Transverse colon (tissue), 4 donors: ENCODE measurements around the gene KRT71. TPM values are rescaled to one million over a fixed set of nuclear protein-coding genes. Genes with fewer than 3 reads are reported as not detected.

Source experiments
- DNase-seq: peaks from one replicate; pipeline ENCODE4 v3.0.0-alpha.2; 2019
- H3K27ac ChIP-seq, 4 donors: fragments of 200-600 bp; sonication (generic); 2 replicates each; pipeline ENCODE4 v1.5.1; 2016 to 2018; ENCODE audit warnings: inconsistent platforms in 4 of 4
- H3K27me3 ChIP-seq: fragments of 200-600 bp; sonication (generic); 2 replicates; pipeline ENCODE4 v1.5.1; 2017; ENCODE audit warnings: inconsistent platforms
- H3K36me3 ChIP-seq, 4 donors: fragments of 200-600 bp; sonication (generic); 2 replicates each; pipeline ENCODE4 v1.5.1; 2017 to 2019; ENCODE audit warnings: inconsistent platforms in 4 of 4
- H3K4me1 ChIP-seq, 4 donors: fragments of 200-600 bp; sonication (generic); 2 replicates each; pipeline ENCODE4 v1.5.1; 2017 to 2020; ENCODE audit warnings: inconsistent platforms in 4 of 4
- H3K4me3 ChIP-seq, 4 donors: fragments of 200-600 bp; sonication (generic); 1 replicate in 1 of 4; 2 replicates in 3 of 4; pipeline versions ENCODE4 v1.5.1 to v1.6.1; 2017 to 2019; ENCODE audit warnings: inconsistent platforms in 4 of 4
- H3K9me3 ChIP-seq, 2 donors: fragments of 200-600 bp; sonication (generic); 2 replicates each; pipeline ENCODE4 v1.5.1; 2017 to 2019; ENCODE audit warnings: inconsistent platforms in 2 of 2
- CTCF ChIP-seq, 5 experiments: fragments of 200-600 bp in 3 of 5; fragments of 450-650 bp in 2 of 5; sonication (generic) in 3 of 5; IDR thresholded peaks; 1 replicate in 2 of 5; 2 replicates in 3 of 5; pipeline ENCODE4 v1.5.1; 2016 to 2017; ENCODE audit warnings: antibody characterized with exemption in 5 of 5, inconsistent platforms in 3 of 5, mild to moderate bottlenecking in 2 of 5, moderate library complexity in 1 of 5
- EP300 ChIP-seq: sonication (generic); formaldehyde crosslinking; IDR thresholded peaks from one replicate; pipeline ENCODE4 v1.6.1; 2017; ENCODE audit warnings: antibody characterized with exemption, low read depth
- POLR2A ChIP-seq: fragments of 450-650 bp; IDR thresholded peaks from one replicate; pipeline ENCODE4 v1.6.1; 2016; ENCODE audit warnings: antibody characterized with exemption, mild to moderate bottlenecking, moderate library complexity
- POLR2AphosphoS5 ChIP-seq, 3 donors: sonication (generic); formaldehyde crosslinking; IDR thresholded peaks; one replicate each; pipeline ENCODE4 v1.6.1; 2016; ENCODE audit warnings: antibody characterized with exemption in 3 of 3
- WGBS, 2 donors: methylation state at CpG; one replicate each; pipeline ENCODE4 v1.1.5; 2018; ENCODE audit warnings: low coverage in 1 of 2; 5-methylcytosine and 5-hydroxymethylcytosine counted together
- in situ Hi-C, 4 donors: fragments of 200-750 bp; cut with MboI; loops; one replicate each; pipeline versions ENCODE4 v1.15.0 to v1.15.1; 2017; ENCODE audit warnings: low sequenced_read_pairs in 3 of 4, low pct_ligation_motif_present in 1 of 4, low pct_unique_long_range_greater_than_20kb in 1 of 4
- intact Hi-C: fragments of 100-400 bp; cut with DNase I; formaldehyde crosslinking; loops from one replicate; pipeline ENCODE4 v1.15.1; 2023; ENCODE audit warnings: low total_unique reads
- total RNA-seq, 4 donors: library from RNA; depleted of rRNA; stranded (reverse); fragments of >200 nt; gene quantifications; one replicate each; pipeline ENCODE4 v1.1.0, GENCODE V29; 2016

Gene KRT71
- total RNA-seq, 4 donors from 2014 or later = not detected

GRCh38 chr12:52552055-52552454 lies 890 bp downstream of the KRT71 start:
- WGBS, 2 donors = 47 to 70% methylated on average over 2 to 5 of the region's 5 CpGs
- Histone ChIP-seq H3K27me3 (no peaks in the 10 kb centered on the region), H3K4me1 (no peaks in the 10 kb centered on the region), H3K4me3 (no peak overlapping the region), H3K9me3 (no peaks in the 10 kb centered on the region), H3K36me3 (no peaks in the 10 kb centered on the region), H3K27ac (no peak overlapping the region)
- no peak for DNase-seq
- intact Hi-C loops (no loop called here), in situ Hi-C loops (no loop called here)
- TF ChIP-seq EP300 (no peak), CTCF (IDR thresholded peaks at IDR 0.05) (no peak), POLR2A (no peak), POLR2AphosphoS5 (IDR thresholded peaks at IDR 0.05) (no peak)

GRCh38 chr12:52551216-52551865 lies 1.6 kb downstream of the KRT71 start:
- no peaks in the 10 kb centered on the region for H3K36me3 ChIP-seq
- intact Hi-C loops (no loop called here), in situ Hi-C loops (no loop called here)
- WGBS, 2 donors = 55% methylated on average over 6 of the region's 6 CpGs; no CpG with 5 or more reads in 1 of the 2 donors
- no peak overlapping the region for H3K4me3 ChIP-seq
- no peaks in the 10 kb centered on the region for H3K27me3 ChIP-seq
- no peak for TF ChIP-seq EP300
- no peak for TF ChIP-seq CTCF (IDR thresholded peaks at IDR 0.05)
- no peaks in the 10 kb centered on the region for H3K4me1 ChIP-seq
- no peaks in the 10 kb centered on the region for H3K9me3 ChIP-seq
- H3K27ac ChIP-seq = no peak overlapping the region
- DNase-seq = no peak

GRCh38 chr12:52546126-52546525 lies 6.8 kb downstream of the KRT71 start:
- TF ChIP-seq POLR2A = no peak
- TF ChIP-seq POLR2AphosphoS5 (IDR thresholded peaks at IDR 0.05) = no peak
- no peak for TF ChIP-seq CTCF (IDR thresholded peaks at IDR 0.05)
- no peak for TF ChIP-seq EP300
- no peak for DNase-seq
- Histone ChIP-seq H3K27me3 (no peaks in the 10 kb centered on the region), H3K27ac (no peak overlapping the region), H3K4me1 (no peaks in the 10 kb centered on the region), H3K9me3 (no peaks in the 10 kb centered on the region), H3K4me3 (no peak overlapping the region), H3K36me3 (no peaks in the 10 kb centered on the region)
- 91% methylated on average over 9 to 15 of the region's 15 CpGs for WGBS, 2 donors
- intact Hi-C loops = no loop called here
- in situ Hi-C loops = no loop called here

GRCh38 chr12:52543985-52544883 lies 8.7 kb downstream of the KRT71 start:
- DNase-seq = no peak
- H3K4me3 ChIP-seq = no peak overlapping the region
- peaks cover 0 to 3% (median 0%) of the 10 kb centered on the region in 4 donors for H3K4me1 ChIP-seq
- H3K27me3 ChIP-seq = no peaks in the 10 kb centered on the region
- no peaks in the 10 kb centered on the region for H3K36me3 ChIP-seq
- 77% methylated on average over 17 of the region's 17 CpGs; no CpG with 5 or more reads in 1 of the 2 donors for WGBS, 2 donors
- in situ Hi-C loops = no loop called here
- no peak overlapping the region for H3K27ac ChIP-seq
- no peak for TF ChIP-seq EP300
- no peak for TF ChIP-seq CTCF (IDR thresholded peaks at IDR 0.05)
- TF ChIP-seq POLR2A = no peak
- no peak for TF ChIP-seq POLR2AphosphoS5 (IDR thresholded peaks at IDR 0.05)
- H3K9me3 ChIP-seq = no peaks in the 10 kb centered on the region
- intact Hi-C loops = no loop called here
